Tongue (tissue), 2 donors: ENCODE data around the gene GRM7. TPM values are rescaled to one million over a fixed set of nuclear protein-coding genes. Genes with fewer than 3 reads are reported as not detected.

ENCODE experiments used
- DNase-seq: peaks from one replicate; pipeline ENCODE4 v3.0.0-alpha.2; 2015
- total RNA-seq: library from RNA; depleted of rRNA; stranded (reverse); fragments of >200 nt; gene quantifications from one replicate; pipeline ENCODE4 v1.2.3, GENCODE V29; 2014

Gene GRM7
- total RNA-seq, 1 donor from 2014 or later = 1.6 TPM

DNA sequence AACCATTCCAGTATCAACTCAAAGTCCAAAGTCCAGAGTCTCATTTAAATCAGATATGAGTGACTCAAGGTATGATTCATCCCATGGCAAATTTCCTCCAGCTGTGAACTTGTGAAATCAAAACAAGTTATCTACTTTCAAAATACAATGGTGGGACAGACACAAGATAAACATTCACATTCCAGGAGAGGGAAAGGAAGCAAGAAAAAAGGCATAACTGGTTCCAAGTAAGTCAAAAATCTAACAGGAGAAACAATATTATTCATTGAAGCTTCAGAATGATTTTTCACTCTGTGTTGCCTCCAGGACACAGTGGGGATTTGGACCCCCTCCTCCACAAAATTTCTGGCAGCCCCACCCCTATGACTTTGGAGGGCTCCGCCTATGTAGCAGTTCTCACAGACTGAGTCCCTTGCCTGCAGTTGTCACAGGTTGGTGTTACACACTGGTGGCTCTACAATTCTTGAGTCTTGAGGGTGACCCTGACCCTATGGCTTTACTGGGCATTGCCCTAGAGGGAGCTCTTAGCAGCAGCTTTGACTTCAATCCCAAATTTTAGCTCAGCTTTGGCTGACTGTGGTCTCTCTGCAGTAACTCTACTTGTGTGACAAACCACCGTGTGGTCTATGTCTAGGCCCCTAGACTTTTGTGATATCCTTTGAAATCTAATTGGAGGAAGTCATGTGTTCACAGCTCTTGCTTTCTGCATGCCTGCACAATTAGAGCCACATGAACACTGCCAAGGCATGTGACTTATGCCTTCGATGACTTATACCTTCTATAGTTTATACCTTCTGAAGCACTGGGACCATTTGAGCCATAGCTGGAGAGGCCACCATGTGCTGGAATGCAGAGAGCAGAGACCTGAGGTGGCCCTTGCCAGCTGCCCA is 644.2 kb downstream of the GRM7 start:
- DNase-seq = no peak

DNA sequence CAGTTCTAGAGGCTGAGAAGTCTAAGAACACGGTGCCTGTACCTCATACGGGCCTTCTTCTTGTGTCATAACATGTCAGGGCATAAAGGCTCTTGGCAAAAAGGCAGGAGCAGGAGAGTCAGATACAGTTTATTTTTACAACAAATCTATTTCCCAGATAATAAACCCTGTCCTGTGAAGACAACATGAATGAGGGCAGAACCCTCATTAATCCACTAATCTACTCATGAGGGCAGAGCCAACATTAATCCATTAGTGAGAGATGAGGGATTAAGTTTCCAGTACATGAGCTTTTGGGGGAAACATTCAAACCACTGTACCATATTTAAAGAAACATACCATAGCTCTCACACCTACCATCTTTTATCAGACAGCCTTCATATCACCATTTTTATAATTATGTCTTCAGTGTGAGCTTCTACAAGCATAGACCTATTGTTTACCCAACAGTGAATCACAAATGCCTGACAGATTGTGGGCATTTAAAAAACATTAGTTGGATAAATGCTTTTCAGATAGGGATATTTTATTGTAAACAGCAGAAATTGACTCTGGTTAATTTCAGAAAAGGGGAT is 645.8 kb downstream of the GRM7 start:
- no peak for DNase-seq

- no peak for DNase-seq
These were observed 647.9 kb downstream of the GRM7 start for GRCh38 chr3:7508821-7509220.

DNA sequence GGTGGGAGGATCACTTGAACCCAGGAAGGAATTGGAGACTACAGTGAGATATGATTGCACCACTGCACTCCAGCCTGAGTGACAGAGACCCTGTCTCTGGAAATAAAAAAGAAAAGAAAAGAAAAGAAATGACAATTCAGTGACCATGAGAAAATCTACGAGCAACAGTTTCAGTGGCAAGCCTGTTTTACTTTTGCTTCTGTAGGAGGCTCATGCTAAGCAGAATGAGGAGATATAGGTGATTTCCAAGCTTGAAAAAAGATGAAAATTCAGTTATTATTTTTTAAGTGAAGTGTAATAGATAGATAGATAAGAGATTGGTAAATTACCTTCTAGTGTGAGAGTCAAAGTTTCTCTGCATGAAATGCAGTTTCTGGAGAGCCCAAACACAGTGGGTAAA is 651.1 kb downstream of the GRM7 start:
- DNase-seq = no peak

- DNase-seq = peak; percentile 78
These were observed 657.1 kb downstream of the GRM7 start for GRCh38 chr3:7518026-7518425.

DNA sequence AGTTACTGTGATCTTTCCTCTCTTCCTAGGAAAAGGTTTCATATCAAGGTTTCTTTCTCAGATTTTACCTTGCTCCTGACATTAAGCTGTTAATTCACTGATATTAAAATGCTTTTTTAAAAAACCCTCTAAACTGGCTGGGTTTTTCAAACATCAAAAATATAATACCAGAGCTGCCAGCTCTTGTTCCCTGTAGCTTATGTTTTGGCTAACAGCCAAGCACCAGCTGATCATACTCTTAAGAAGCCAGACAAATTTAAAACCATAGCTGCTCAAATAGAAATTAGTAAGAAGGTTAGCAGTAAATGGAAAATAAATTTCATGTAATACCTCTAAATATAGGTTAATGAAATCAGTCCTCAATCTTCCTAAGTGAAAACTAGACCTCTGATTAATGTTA is 657.5 kb downstream of the GRM7 start:
- peak; percentile 87 for DNase-seq

GRCh38 chr3:7520059-7520458 is 659.1 kb downstream of the GRM7 start:
- DNase-seq = no peak

DNA sequence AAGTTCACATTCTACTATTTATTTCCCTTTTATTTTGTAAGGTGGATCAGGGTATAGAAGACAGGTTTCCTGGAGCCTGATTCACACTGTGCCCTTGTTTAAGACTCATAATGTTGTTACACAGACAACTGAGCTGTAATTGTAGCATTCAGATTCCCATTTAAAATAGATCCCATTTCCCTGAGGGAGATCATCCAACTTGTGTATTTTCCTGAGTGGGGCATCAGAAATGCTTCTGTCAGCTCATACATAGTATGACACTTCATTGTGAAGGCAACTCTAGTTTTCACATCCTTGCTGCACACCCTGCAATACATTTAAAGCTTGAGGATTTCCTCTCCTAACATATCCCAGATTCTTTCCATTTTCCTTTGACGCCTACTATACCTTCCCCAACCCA is 659.7 kb downstream of the GRM7 start:
- DNase-seq = no peak

- DNase-seq = no peak
These were observed 675.6 kb downstream of the GRM7 start for GRCh38 chr3:7536510-7536909.

DNA sequence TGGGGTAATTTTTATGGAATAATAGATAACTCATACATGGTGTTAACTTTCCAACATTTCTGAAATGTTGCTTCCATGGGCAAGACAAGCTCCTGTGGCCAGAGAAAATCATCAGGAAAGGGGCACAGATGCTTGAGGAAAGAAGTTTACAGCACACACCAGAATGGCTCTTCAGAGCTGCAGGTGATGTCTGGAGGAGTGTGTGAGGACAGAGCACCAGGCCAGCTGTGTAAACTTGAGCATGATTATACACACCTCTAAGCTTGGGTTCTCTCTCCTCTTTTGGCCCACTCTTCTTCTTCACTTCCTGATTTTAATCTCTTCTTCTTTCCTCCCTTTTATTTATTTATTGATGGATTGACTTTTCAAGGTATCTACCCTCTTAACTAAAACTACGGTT is 676.0 kb downstream of the GRM7 start:
- no peak for DNase-seq

DNA sequence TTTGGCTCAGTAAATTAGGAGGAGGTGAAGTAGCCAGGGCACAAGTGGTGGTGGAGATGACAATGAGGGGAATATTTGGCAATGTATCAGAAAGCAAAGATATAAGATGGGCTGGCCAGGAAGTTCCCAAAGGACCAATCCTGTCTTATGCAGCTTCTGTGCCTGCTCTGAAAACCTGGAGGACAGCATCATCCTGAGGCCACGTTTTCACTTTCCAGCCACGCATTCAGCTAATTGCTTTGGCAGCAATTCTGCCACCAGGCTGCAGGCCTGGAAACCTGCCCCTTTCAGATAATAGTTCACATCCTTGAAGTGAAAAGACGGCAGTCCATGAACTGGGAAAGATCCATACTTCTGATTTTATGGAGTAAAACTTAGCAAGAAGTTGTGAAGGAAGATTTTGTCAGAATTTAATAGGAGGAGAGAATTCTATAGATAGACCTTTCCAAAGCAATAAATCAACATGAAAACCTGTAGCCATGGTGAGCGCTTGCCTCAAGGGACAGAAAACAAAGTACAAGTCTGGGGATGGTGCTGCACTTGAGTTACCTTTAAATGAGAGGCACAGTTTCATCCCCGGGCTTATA is 682.5 kb downstream of the GRM7 start:
- no peak for DNase-seq

GRCh38 chr3:7545334-7545733 is 684.4 kb downstream of the GRM7 start:
- no peak for DNase-seq

DNA sequence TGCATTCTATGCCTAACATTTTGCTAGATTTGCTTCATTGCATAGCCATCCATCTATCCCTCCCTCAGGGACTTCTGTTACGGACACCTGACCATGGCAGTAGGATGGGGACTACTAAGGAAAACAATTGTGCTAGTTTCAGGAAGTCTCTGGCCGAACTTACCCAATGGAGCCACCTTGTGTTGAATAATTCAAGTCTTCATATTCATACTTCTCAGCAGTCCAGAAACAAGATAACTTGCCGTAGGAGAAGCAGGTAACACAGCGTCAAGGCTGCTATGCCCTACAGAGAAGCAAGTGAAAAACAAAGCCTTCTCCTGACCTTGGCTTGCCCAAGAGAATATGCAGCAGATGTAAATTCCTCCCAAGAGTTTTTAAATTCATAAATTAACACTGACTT is 685.3 kb downstream of the GRM7 start:
- DNase-seq = peak; percentile 45

DNA sequence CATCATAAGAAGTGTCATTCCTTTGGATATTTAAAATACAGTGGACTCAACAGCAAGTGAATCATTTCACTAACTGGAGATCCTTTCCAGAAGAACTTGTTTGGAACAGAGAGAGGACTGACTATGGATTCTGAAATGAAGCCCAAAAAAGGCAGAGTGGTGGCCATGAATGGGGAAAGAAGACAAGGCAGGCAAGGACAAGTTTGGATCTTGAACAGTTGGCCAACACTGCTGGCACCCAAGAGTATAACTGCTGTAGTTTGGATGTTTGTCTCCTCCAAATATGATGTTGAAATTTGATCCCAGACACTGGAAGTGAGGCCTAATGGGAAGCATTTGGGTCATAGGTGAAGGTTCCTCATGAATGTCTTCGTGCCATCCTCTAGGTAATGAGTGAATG is 686.9 kb downstream of the GRM7 start:
- DNase-seq = no peak

DNA sequence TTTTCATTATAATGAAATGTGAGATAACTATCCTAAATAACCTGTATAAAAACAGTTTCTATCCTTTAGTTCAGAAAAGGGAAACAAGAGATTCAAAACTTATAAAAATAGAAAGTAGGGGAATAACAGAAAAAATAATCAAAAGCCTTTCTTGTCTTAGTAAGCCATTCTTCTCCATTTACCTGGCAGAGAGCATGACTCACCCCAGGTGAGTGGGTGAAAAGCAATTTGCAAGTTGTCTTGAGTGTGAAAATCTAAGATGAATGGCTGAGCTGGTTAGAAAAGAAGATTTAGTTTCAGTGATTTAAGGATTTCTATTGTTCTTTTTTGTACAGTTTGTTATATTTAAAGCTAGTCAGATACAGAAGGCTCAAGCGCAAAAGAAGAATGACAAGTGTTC is 702.0 kb downstream of the GRM7 start:
- DNase-seq = no peak

DNA sequence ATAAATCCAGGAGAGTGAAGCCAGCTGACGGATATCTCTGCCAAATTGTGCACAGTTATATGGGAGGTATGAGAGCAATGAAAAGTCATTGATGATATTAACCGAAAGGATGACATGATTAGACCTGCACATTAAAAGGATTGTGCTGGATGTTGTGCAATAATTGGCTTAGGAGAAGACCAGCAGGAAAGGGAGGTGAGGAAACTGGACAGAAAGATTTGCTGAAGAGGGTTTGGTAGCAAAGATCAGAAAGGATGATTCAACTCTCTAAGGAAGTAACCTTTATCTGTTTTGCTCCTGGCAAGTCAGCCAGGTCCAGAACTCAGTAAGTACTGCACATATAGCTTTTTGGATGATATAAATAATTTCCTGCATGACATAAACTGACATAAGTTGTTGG is 704.7 kb downstream of the GRM7 start:
- DNase-seq = no peak

- DNase-seq = no peak
These were observed 706.2 kb downstream of the GRM7 start for GRCh38 chr3:7567160-7567559.

DNA sequence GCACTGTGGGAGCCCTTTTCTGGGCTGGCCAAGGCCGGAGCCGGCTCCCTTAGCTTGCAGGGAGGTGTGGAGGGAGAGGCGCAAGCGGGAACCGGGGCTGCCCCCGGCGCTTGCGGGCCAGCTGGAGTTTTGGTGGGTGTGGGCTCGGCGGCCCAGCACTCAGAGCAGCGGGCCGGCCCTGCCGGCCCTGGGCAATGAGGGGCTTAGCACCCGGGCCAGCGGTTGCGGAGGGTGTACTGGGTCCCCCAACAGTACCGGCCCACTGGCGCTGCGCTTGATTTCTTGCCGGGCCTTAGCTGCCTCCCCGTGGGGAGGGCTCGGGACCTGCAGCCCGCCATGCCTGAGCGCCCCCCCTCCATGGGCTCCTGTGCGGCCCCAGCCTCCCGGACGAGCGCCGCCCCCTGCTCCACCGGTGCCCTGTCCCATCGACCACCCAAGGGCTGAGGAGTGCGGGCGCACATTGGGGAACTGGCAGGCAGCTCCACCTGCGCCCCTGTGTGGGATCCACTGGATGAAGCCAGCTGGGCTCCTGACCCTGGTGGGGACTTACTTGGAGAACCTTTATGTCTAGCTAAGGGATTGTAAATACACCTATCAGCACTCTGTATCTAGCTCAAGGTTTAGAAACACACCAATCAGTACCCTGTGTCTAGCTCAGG is 707.7 kb downstream of the GRM7 start:
- no peak for DNase-seq

- no peak for DNase-seq
These were observed 712.4 kb downstream of the GRM7 start for GRCh38 chr3:7573330-7573729.

GRCh38 chr3:7574435-7574834 is 713.5 kb downstream of the GRM7 start:
- DNase-seq = no peak

DNA sequence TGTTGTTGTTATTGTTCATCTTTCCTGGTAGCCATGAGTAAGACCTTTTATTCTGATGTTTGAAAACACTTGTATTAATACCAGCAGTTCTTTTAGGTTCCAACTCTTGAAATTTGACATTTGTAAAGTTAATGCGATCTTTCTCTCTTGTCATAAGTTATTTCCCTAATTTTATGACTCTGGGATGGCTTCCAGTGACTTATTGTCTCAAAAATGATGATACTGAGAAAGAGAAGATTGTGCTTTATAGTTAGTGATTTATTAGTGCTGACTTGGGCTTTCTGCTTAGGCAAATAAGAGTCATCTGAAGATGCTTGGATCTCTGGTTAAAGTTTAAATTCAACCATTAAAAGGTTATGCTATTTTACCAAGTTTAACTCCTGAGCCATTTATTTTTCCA is 715.2 kb downstream of the GRM7 start:
- DNase-seq = no peak

DNA sequence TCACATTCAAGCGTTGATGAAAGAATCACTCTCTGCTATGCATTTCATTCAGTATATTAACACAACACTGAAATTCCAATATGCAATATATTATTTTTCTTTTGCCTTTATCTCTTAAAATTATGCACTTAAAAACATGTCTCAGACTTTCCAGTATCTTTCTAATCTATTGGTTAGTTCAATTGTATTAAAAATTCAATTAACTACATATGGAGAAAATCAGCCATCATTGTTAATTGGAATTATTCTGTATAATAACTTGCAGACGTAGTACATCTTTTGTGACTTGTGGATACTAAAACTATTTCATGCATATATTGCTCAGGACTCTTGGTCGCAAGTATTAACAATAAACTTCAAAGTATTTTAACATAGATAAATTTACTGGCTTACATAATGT is 715.6 kb downstream of the GRM7 start:
- DNase-seq = no peak

GRCh38 chr3:7577513-7577912 is 716.6 kb downstream of the GRM7 start:
- DNase-seq = no peak
